Skeletal muscle satellite cell (primary cell): ENCODE data around the gene ARHGDIA.

Experiments used
- H3K27me3 ChIP-seq: 2 replicates; pipeline ENCODE4 v1.7.0; 2013; ENCODE audit warnings: low read length; ENCODE audit not compliant: control insufficient read depth, insufficient read depth
- H3K36me3 ChIP-seq: 2 replicates; pipeline ENCODE4 v1.7.0; 2013; ENCODE audit warnings: mild to moderate bottlenecking, control low read depth, low read length; ENCODE audit not compliant: insufficient read depth
- H3K4me1 ChIP-seq: 2 replicates; pipeline ENCODE4 v1.7.0; 2013; ENCODE audit warnings: low read length; ENCODE audit not compliant: control insufficient read depth, insufficient read depth
- H3K4me2 ChIP-seq: 2 replicates; pipeline ENCODE4 v1.7.0; 2013; ENCODE audit warnings: mild to moderate bottlenecking, low read length
- H3K4me3 ChIP-seq: 2 replicates; pipeline ENCODE4 v1.7.0; 2013; ENCODE audit warnings: low read length
- H3K9ac ChIP-seq: 2 replicates; pipeline ENCODE4 v1.7.0; 2013; ENCODE audit warnings: mild to moderate bottlenecking, low read depth, low read length, moderate library complexity
- H3K9me3 ChIP-seq: replicated peaks from 2 replicates; pipeline ENCODE4 v1.7.0; 2013; ENCODE audit warnings: mild to moderate bottlenecking, control low read depth, low read length

Gene ARHGDIA

GRCh38 chr17:81877569-81877968 lies 6.4 kb upstream of the ARHGDIA start:
- peaks cover 34% of the 10 kb centered on the region for H3K36me3 ChIP-seq
- H3K4me1 ChIP-seq = peaks cover 5% of the 10 kb centered on the region
- H3K27me3 ChIP-seq = no peaks in the 10 kb centered on the region

DNA sequence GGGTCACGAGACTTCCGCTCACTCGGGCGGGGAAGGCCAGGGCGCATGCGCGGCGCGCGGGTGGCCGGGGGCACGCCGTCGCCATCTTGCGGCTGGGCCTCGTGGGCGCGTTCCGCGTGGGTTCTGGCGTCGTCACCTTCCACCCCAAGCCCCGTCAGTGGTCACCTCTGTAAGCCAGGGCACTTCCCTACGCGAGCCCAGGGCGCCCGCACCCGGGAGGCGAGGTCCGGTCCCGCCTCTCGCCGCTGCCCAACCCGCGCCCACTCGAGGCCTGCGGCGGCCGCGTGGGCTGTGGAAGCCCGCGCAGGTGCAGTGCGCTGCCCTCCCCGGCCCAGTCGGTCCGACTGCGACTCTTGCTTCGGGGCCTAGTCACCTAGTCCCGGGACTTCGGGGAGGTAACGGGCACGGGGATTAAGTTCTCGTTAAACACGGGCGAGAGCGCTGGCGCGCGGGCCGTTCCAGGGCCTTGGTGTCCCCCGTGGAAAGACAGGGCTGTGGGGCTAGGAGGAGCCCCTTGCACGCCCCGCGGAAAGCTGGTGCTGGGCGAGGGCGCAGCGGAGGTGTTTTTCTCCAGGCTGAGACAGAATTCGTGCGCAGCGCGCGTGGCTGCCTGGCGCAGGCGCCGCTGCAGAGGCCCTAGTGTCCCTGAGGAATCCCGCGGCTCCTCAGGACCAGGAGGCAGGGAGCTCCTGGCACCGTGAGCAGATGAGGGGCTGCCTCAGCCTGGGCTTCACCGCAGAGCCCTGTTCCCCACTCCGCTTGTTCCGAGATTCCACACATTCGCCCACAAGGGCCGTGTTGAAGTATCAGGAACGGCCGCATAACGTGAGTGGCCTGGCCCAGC lies 472 bp upstream of the ARHGDIA start:
- no peaks in the 10 kb centered on the region for H3K9me3 ChIP-seq
- H3K4me3 ChIP-seq = peak overlapping the region; percentile 75
- no peaks in the 10 kb centered on the region for H3K27me3 ChIP-seq
- peak overlapping the region; percentile 100 for H3K4me2 ChIP-seq
- peaks cover 51% of the 10 kb centered on the region for H3K4me1 ChIP-seq
- H3K36me3 ChIP-seq = peaks cover 29% of the 10 kb centered on the region
- peak overlapping the region; percentile 95 for H3K9ac ChIP-seq

More at GRCh38 chr17:81877569-81877968, 6.4 kb upstream of the ARHGDIA start:
- Histone ChIP-seq H3K4me2 (no peak overlapping the region), H3K9me3 (no peaks in the 10 kb centered on the region), H3K9ac (no peak overlapping the region), H3K4me3 (no peak overlapping the region)

- peaks cover 40% of the 10 kb centered on the region for H3K36me3 ChIP-seq
- peak overlapping the region; percentile 86 for H3K4me3 ChIP-seq
- H3K4me1 ChIP-seq = peaks cover 52% of the 10 kb centered on the region
- H3K9me3 ChIP-seq = no peaks in the 10 kb centered on the region
- H3K27me3 ChIP-seq = no peaks in the 10 kb centered on the region
- peak overlapping the region; percentile 97 for H3K9ac ChIP-seq
- peak overlapping the region; percentile 99 for H3K4me2 ChIP-seq
These were observed 781 bp downstream of the ARHGDIA start for GRCh38 chr17:81870131-81870980.

DNA sequence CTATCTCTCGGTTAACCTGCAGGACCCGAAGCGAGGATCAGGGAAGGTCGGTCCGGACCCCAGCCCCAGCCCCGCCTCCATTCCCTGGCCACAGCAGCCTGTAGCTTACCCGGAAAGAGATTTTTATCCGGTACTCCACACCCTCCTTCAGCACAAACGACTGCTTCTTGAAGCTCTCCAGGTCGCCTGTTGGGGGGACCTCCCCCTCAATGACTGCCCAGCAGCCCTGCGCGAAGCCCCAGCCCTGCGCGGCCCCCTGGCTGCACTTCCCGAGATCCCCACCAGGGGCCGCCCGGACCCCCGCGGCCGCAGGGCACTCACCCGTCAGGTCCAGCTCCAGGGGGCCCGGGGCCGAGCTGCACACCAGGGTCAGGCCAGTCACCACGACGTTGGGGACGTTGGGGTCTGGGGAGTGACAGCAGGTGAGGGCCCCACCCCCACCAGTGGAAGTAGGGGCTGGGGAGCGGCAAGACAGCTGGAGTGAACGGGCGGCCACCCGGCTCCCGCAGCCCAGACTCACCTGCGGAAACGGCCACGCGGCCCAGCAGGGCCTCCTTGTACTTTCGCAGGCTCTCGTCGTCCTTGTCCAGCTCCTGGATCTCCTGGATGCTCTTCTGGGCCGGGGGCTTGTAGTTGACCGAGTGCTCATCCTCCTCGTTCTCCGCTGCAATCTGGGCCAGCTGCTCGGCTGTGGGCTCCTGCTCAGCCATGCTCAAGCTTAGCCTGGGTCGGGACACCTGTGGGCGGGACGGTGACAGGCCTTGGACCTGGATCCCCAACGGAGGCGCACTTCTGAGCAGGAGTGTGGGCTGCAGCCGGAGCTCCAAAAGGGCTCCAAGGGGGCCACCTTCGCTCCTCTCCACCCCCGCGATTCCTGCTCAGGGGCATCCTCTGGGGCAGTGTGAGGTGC lies 1.7 kb downstream of the ARHGDIA start:
- Histone ChIP-seq H3K4me1 (peaks cover 52% of the 10 kb centered on the region), H3K36me3 (peaks cover 45% of the 10 kb centered on the region), H3K4me2 (peak overlapping the region; percentile 99), H3K9me3 (no peaks in the 10 kb centered on the region), H3K4me3 (peak overlapping the region; percentile 86), H3K27me3 (no peaks in the 10 kb centered on the region), H3K9ac (peak overlapping the region; percentile 97)

GRCh38 chr17:81868674-81869220 lies 2.4 kb downstream of the ARHGDIA start:
- Histone ChIP-seq H3K4me1 (peaks cover 52% of the 10 kb centered on the region), H3K36me3 (peaks cover 52% of the 10 kb centered on the region)

DNA sequence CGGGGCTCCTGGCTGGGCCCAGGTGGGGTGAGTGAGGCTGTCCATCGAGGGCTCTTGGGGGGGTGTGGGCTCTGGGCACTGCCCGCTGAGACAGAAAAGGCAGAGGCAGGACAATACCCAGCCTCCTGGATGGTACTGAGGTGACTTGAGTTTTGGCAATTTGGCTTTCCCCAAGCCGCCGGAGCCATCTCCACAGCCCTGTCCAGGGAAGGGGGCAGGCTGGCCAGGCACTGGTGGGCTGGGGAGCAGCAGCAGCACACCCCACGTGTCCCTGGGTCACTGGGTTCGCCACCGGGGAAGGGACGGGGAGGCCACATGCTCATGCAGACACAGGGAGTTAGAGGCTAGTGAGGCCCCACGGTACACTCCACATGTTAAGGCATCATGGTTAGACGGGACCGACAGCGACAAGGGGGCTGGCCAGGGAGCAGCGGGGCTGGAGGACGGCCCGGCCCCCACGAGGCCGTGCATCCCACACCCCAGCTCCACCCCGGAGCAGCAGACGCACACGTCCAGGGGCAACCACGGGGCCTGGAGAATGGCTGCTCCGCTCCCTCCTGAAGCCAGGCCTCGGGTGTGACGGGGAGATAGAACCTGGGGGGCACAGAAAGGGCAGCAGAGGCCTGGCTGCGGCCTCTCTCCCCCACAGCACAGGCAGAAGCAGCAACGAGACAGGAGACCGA lies 3.0 kb downstream of the ARHGDIA start:
- no peaks in the 10 kb centered on the region for H3K27me3 ChIP-seq
- H3K4me1 ChIP-seq = peaks cover 53% of the 10 kb centered on the region
- H3K4me2 ChIP-seq = peak overlapping the region; percentile 52
- peaks cover 55% of the 10 kb centered on the region for H3K36me3 ChIP-seq
- peak overlapping the region; percentile 53 for H3K9ac ChIP-seq
- H3K9me3 ChIP-seq = no peaks in the 10 kb centered on the region
- peak overlapping the region; percentile 43 for H3K4me3 ChIP-seq

More at GRCh38 chr17:81868674-81869220, 2.4 kb downstream of the ARHGDIA start:
- H3K9me3 ChIP-seq = no peaks in the 10 kb centered on the region
- peak overlapping the region; percentile 99 for H3K4me2 ChIP-seq
- no peaks in the 10 kb centered on the region for H3K27me3 ChIP-seq
- H3K9ac ChIP-seq = peak overlapping the region; percentile 97
- H3K4me3 ChIP-seq = peak overlapping the region; percentile 86

DNA sequence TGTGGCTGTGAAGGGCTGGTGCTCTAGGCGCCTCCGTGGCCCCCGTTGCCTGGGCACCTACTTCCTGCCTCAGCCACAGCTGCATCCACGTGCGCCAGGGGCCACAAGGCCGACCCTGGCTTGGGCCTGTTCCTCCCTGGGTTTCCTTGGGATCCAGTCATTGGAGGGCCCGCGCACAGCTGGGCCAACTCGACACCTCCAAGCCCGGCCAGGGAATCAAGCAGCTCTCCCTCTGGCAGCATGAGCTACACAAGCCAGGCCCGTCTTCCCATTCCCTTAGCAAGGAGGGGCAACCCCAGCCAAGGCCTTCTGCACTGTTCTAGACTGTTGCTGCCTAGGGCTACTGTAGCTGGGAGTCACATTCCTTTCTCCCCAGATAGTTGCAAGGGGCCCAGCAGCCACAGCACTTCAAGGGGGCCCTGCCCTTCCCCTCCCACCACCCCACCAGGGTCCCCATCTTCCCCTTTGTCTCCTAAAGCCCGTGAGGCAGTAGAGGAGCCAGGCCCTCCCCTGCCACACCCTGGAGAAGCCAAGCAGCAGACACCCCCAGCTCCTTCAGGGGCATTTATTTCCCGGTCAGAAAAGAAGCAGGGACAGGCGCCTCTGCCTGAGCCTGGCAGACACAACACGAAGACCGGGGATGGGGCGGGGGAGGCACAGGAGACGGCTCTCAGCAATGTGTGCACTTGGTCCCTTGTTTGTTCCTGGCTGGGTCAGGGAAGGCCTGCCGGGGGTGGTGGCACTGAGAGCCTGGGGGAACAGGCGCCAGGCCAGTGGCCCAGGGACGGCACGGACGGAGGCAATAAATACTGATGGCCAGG lies 3.8 kb downstream of the ARHGDIA start:
- Histone ChIP-seq H3K4me1 (peaks cover 50% of the 10 kb centered on the region), H3K4me3 (no peak overlapping the region)

GRCh38 chr17:81866440-81867169 lies 4.5 kb downstream of the ARHGDIA start:
- Histone ChIP-seq H3K4me3 (no peak overlapping the region), H3K4me1 (peaks cover 47% of the 10 kb centered on the region), H3K9ac (peak overlapping the region; percentile 21), H3K36me3 (peaks cover 57% of the 10 kb centered on the region), H3K9me3 (no peaks in the 10 kb centered on the region), H3K4me2 (no peak overlapping the region), H3K27me3 (no peaks in the 10 kb centered on the region)

More for the DNA sequence above, 3.8 kb downstream of the ARHGDIA start:
- peak overlapping the region; percentile 53 for H3K9ac ChIP-seq
- H3K27me3 ChIP-seq = no peaks in the 10 kb centered on the region
- H3K36me3 ChIP-seq = peaks cover 57% of the 10 kb centered on the region
- H3K9me3 ChIP-seq = no peaks in the 10 kb centered on the region
- H3K4me2 ChIP-seq = no peak overlapping the region

DNA sequence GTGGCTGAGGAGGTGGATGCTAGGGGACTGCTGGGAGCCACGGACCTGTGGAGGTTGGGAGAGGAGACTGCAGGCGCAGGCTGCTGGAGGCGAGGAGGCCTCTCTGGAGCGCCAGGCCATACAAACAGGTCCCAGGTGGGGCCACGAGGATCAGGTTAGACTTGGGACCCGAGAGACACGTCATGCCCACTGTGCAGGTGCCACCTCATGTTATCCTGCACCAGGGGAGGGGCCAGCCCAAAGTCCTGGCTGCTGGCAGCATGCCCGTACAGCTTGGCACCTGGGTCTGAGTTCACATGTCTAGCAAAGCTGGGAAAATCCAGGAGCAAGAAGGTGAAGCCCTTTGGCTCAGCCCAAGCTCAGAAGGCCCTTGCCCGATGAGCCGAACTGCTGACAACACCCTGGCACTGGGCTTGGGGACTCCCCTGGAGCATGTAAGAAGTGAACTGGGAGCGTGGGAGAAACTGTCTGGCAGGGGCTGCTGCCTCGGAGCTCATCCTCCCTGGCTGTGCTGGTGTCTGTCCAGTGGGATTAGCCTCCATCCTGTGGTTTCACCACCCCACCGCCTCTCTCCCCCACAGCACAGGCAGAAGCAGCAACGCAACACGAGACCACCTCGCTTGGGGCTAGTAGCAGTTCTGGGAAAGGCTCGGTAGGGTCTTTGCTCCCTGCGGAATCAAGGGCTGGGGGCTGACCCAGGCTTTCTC lies 5.3 kb downstream of the ARHGDIA start:
- no peak overlapping the region for H3K4me2 ChIP-seq
- H3K4me3 ChIP-seq = no peak overlapping the region
- no peaks in the 10 kb centered on the region for H3K27me3 ChIP-seq
- H3K9me3 ChIP-seq = no peaks in the 10 kb centered on the region
- peaks cover 57% of the 10 kb centered on the region for H3K36me3 ChIP-seq
- H3K9ac ChIP-seq = no peak overlapping the region
- peaks cover 44% of the 10 kb centered on the region for H3K4me1 ChIP-seq
